ENCODE results near the gene PARM1. TPM values are rescaled to one million over a fixed set of nuclear protein-coding genes. Genes with fewer than 3 reads are reported as not detected.

Gene PARM1
- total and polyA plus RNA-seq, 9 of the 15 experiments (the other 6 are each of a cell fraction or from before 2014, with no cell fraction given) = 0.07 TPM; not detected in 8

DNA sequence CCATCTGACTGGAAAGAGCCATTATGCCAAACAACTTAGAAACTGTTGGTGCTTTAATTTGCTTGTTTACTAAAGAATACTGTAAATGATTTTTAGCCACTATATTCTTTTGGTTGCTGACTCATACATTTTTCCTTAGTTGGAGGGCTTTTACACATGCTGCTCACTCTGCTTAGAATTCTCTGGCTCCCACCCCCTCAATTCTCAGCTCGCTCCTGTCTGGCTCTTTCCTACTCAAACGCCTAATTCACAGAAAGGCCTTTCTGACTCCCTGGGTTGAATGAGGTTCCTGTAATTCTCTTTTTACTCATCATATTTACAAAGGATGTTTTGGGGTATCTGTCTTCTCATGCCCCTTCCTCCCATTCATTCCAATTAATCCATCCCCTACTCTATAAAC, 26.1 kb upstream of the PARM1 start:
- POLR2A ChIA-PET = no interaction called here
- CTCF ChIA-PET (ENCODE audit: low intra/inter-chr PET ratio) = no interaction called here
- 0% methylated on average over 2 of the region's 2 CpGs for WGBS (ENCODE audit: insufficient coverage, low coverage, missing lambda C conversion rate)

More for the DNA sequence above, 26.1 kb upstream of the PARM1 start:
- no peak overlapping the region for H2AFZ ChIP-seq (ENCODE audit: low read depth, low read length)
- intact Hi-C loops (cut with micrococcal nuclease) = no loop called here
- H3K4me1 ChIP-seq (replicated peaks in 1 of 2; ENCODE audit: control insufficient read depth in 2 of 2, insufficient read depth in 2 of 2, low read length in 2 of 2) = no peaks in the 10 kb centered on the region
- no peaks in the 10 kb centered on the region for H3K9me1 ChIP-seq (ENCODE audit: control insufficient read depth, insufficient read depth, low read length)
- H3K4me2 ChIP-seq (ENCODE audit: insufficient read depth, low read length) = no peak overlapping the region
- FAIRE-seq (no peak), DNase-seq (ENCODE audit: extremely low read depth in 1 of 4, low spot score in 3 of 4) (no peak), ATAC-seq (no peak)
- H3K4me3 ChIP-seq = no peak overlapping the region
- BruUV-seq (replicated peaks) = no TSS peak
- in situ Hi-C loops (cut with MboI) = no loop called here
- TF ChIP-seq U2AF1 (optimal IDR thresholded peaks at IDR 0.05; ENCODE audit: low read depth, low read length) (no peak), RBM15 (IDR thresholded peaks at IDR 0.05; ENCODE audit: insufficient read depth, low read length) (no peak), MED1 (CRISPR knock-in tag; IDR thresholded peaks at IDR 0.05; ENCODE audit: borderline replicate concordance) (no peak), GABPB1 (CRISPR knock-in tag; IDR thresholded peaks at IDR 0.05) (no peak), ZNF280B (CRISPR knock-in tag; IDR thresholded peaks at IDR 0.05) (no peak), JUND (IDR thresholded peaks at IDR 0.05; ENCODE audit: borderline replicate concordance, low read depth, low read length) (no peak), JUND (tag; IDR thresholded peaks at IDR 0.05; ENCODE audit: borderline replicate concordance, low read depth, low read length) (no peak), NR0B1 (IDR thresholded peaks at IDR 0.05; ENCODE audit: partially characterized antibody) (no peak)
- TF ChIP-seq, protein P1, sequence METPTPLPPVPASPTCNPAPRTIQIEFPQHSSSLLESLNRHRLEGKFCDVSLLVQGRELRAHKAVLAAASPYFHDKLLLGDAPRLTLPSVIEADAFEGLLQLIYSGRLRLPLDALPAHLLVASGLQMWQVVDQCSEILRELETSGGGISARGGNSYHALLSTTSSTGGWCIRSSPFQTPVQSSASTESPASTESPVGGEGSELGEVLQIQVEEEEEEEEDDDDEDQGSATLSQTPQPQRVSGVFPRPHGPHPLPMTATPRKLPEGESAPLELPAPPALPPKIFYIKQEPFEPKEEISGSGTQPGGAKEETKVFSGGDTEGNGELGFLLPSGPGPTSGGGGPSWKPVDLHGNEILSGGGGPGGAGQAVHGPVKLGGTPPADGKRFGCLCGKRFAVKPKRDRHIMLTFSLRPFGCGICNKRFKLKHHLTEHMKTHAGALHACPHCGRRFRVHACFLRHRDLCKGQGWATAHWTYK (CRISPR knock-in tag; IDR thresholded peaks at IDR 0.05) = no peak
- TF ChIP-seq, protein P2, sequence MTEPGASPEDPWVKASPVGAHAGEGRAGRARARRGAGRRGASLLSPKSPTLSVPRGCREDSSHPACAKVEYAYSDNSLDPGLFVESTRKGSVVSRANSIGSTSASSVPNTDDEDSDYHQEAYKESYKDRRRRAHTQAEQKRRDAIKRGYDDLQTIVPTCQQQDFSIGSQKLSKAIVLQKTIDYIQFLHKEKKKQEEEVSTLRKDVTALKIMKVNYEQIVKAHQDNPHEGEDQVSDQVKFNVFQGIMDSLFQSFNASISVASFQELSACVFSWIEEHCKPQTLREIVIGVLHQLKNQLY (CRISPR knock-in tag; conservative IDR thresholded peaks at IDR 0.05) = no peak
- TF ChIP-seq, protein P3, sequence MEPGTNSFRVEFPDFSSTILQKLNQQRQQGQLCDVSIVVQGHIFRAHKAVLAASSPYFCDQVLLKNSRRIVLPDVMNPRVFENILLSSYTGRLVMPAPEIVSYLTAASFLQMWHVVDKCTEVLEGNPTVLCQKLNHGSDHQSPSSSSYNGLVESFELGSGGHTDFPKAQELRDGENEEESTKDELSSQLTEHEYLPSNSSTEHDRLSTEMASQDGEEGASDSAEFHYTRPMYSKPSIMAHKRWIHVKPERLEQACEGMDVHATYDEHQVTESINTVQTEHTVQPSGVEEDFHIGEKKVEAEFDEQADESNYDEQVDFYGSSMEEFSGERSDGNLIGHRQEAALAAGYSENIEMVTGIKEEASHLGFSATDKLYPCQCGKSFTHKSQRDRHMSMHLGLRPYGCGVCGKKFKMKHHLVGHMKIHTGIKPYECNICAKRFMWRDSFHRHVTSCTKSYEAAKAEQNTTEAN (CRISPR knock-in tag; IDR thresholded peaks at IDR 0.05) = no peak
- H4K20me1 ChIP-seq (replicated peaks; ENCODE audit: control insufficient read depth, insufficient read depth, low read length) = no peaks in the 10 kb centered on the region
- H3K79me2 ChIP-seq (ENCODE audit: control insufficient read depth, insufficient read depth, low read length) = no peaks in the 10 kb centered on the region
- no peaks in the 10 kb centered on the region for H3K36me3 ChIP-seq (ENCODE audit: control insufficient read depth, insufficient read depth, low read length)
- no peak overlapping the region for H3K27ac ChIP-seq (ENCODE audit: extremely low read depth, low read depth, low read length)
- H3K9me3 ChIP-seq (replicated peaks; ENCODE audit: control insufficient read depth, insufficient read depth, low read depth, low read length) = no peaks in the 10 kb centered on the region
- no peaks in the 10 kb centered on the region for H3K27me3 ChIP-seq (ENCODE audit: control insufficient read depth in 2 of 2, insufficient read depth in 2 of 2, low read length in 2 of 2)
- no peak overlapping the region for H3K9ac ChIP-seq (ENCODE audit: insufficient read depth in 1 of 2, low read depth in 2 of 2, low read length in 2 of 2)
